ENCODE results near the gene SCGB1D1. TPM values are rescaled to one million over a fixed set of nuclear protein-coding genes. Genes with fewer than 3 reads are reported as not detected.

SCGB1D1 gene
- total RNA-seq, 2 donors from 2014 or later: not detected

GRCh38 chr11:62153087-62153395 lies 37.0 kb upstream of the SCGB1D1 start:
- Histone ChIP-seq H3K27ac (no peak overlapping the region), H3K36me3 (peaks cover 32% of the 10 kb centered on the region), H3K4me3 (no peak overlapping the region), H3K9me3 (no peaks in the 10 kb centered on the region), H3K27me3 (no peaks in the 10 kb centered on the region), H3K4me1 (peaks cover 0 to 6% of the 10 kb centered on the region in 2 donors)
- DNase-seq (ENCODE audit: low spot score): no peak
- no peak for TF ChIP-seq CTCF (IDR thresholded peaks at IDR 0.05)

GRCh38 chr11:62153617-62154016 lies 36.4 kb upstream of the SCGB1D1 start:
- DNase-seq (ENCODE audit: low spot score): no peak
- peaks cover 26% of the 10 kb centered on the region for H3K36me3 ChIP-seq
- no peaks in the 10 kb centered on the region for H3K27me3 ChIP-seq
- no peak for TF ChIP-seq CTCF (IDR thresholded peaks at IDR 0.05)
- no peaks in the 10 kb centered on the region for H3K9me3 ChIP-seq
- no peak overlapping the region for H3K27ac ChIP-seq
- no peak overlapping the region for H3K4me3 ChIP-seq
- H3K4me1 ChIP-seq: peaks cover 0 to 6% of the 10 kb centered on the region in 2 donors

- Histone ChIP-seq H3K27ac (no peak overlapping the region), H3K4me1 (no peaks in the 10 kb centered on the region), H3K9me3 (no peaks in the 10 kb centered on the region), H3K4me3 (no peak overlapping the region), H3K36me3 (peaks cover under 1% of the 10 kb centered on the region), H3K27me3 (no peaks in the 10 kb centered on the region)
- no peak for DNase-seq (ENCODE audit: low spot score)
- no peak for TF ChIP-seq CTCF (IDR thresholded peaks at IDR 0.05)
Observed at GRCh38 chr11:62157603-62158002, 32.4 kb upstream of the SCGB1D1 start.

GRCh38 chr11:62166371-62166770 lies 23.6 kb upstream of the SCGB1D1 start:
- H3K4me3 ChIP-seq: no peak overlapping the region
- H3K27ac ChIP-seq: no peak overlapping the region
- no peak for TF ChIP-seq CTCF (IDR thresholded peaks at IDR 0.05)
- no peaks in the 10 kb centered on the region for H3K27me3 ChIP-seq
- DNase-seq (ENCODE audit: low spot score): no peak
- H3K4me1 ChIP-seq: peaks cover 0 to 1% of the 10 kb centered on the region in 2 donors
- H3K9me3 ChIP-seq: no peaks in the 10 kb centered on the region
- H3K36me3 ChIP-seq: no peaks in the 10 kb centered on the region

GRCh38 chr11:62169448-62169847 lies 20.6 kb upstream of the SCGB1D1 start:
- TF ChIP-seq CTCF (IDR thresholded peaks at IDR 0.05): no peak
- Histone ChIP-seq H3K4me1 (peaks cover 0 to 9% of the 10 kb centered on the region in 2 donors), H3K27ac (no peak overlapping the region), H3K9me3 (no peaks in the 10 kb centered on the region), H3K36me3 (no peaks in the 10 kb centered on the region), H3K4me3 (no peak overlapping the region), H3K27me3 (no peaks in the 10 kb centered on the region)
- DNase-seq (ENCODE audit: low spot score): no peak

- Histone ChIP-seq H3K27ac (no peak overlapping the region), H3K4me3 (no peak overlapping the region), H3K4me1 (peaks cover 0 to 9% of the 10 kb centered on the region in 2 donors), H3K9me3 (no peaks in the 10 kb centered on the region), H3K27me3 (no peaks in the 10 kb centered on the region), H3K36me3 (no peaks in the 10 kb centered on the region)
- no peak for TF ChIP-seq CTCF (IDR thresholded peaks at IDR 0.05)
- no peak for DNase-seq (ENCODE audit: low spot score)
Observed at GRCh38 chr11:62169935-62170334, 20.1 kb upstream of the SCGB1D1 start.
